ENCODE data around the gene PGM5. TPM values are rescaled to one million over a fixed set of nuclear protein-coding genes. Genes with fewer than 3 reads are reported as not detected.

PGM5 gene
- total RNA-seq, 1 donor from 2014 or later = 0.26 TPM

- DNase-seq (ENCODE audit: low read depth, low spot score) = no peak
These were observed 221.6 kb downstream of the PGM5 start for GRCh38 chr9:68577774-68578591.

Other genes with a start within 250 kb of the PGM5 start
- 16.0 and 20.1 TPM in 2 replicates for gene ZNG1C, start 114.6 kb upstream of the PGM5 start, total RNA-seq
- 0.07 TPM in 1 of 2 replicates, not detected in the other for gene FOXD4L3, start 53.7 kb upstream of the PGM5 start, total RNA-seq
- not detected in 2 replicates for gene TMEM252, start 184.3 kb downstream of the PGM5 start, total RNA-seq

Data from pulmonary artery endothelial cell (primary cell).